Epithelial cell of proximal tubule (primary cell): Measurements from ENCODE around the gene MYH9. TPM values are rescaled to one million over a fixed set of nuclear protein-coding genes. Genes with fewer than 3 reads are reported as not detected.
"Not testable (repeated sequence)": the region's sequence is repeated elsewhere in the genome, so short reads cannot be mapped to it uniquely, and the experiment has no call there.

Source experiments
- DNase-seq: peaks from one replicate; pipeline ENCODE4 v3.0.0-alpha.2; 2011; ENCODE audit warnings: low read depth
- H3K4me3 ChIP-seq: 2 replicates; pipeline ENCODE4 v1.5.1; 2011; ENCODE audit warnings: low read depth, mild to moderate bottlenecking, low read length
- total RNA-seq: library from RNA; depleted of rRNA; stranded (reverse); fragments of >200 nt; gene quantifications from 2 replicates; pipeline ENCODE4 v1.2.3, GENCODE V29; 2015
- TF ChIP-seq, protein P1 (sequence below): conservative IDR thresholded peaks from 2 replicates; pipeline ENCODE4 v1.5.1; 2012; ENCODE audit warnings: low read depth, mild to moderate bottlenecking, low read length

MYH9 gene
- total RNA-seq, 1 donor from 2014 or later, result 896 TPM

DNA sequence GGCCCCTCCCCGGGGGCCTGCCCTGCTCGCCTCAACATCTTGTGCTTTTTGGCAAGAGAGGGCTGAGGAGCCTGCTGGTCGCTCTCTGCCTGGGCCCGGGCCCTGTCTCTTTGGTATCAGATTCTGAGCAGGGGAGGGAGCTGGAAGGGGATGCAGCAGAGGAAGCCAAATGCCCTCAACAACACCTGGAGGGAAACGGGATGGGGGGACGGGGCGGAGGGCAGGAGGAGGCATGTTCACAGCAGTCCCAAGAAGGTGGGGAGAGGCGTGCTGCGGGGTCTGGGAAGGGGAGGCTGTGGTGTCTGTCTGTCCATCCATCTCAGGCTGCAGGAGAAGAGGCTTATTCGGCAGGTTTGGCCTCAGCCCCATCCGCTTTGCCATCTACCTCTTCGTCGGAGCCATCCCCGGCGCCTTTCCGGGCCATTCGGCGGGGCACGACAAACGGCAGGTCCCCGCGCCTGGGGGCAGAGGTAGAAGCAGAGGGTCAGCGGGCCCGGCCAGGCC lies 105.4 kb downstream of the MYH9 start:
- no peak overlapping the region for H3K4me3 ChIP-seq
- no peak for DNase-seq
- TF ChIP-seq, protein P1, sequence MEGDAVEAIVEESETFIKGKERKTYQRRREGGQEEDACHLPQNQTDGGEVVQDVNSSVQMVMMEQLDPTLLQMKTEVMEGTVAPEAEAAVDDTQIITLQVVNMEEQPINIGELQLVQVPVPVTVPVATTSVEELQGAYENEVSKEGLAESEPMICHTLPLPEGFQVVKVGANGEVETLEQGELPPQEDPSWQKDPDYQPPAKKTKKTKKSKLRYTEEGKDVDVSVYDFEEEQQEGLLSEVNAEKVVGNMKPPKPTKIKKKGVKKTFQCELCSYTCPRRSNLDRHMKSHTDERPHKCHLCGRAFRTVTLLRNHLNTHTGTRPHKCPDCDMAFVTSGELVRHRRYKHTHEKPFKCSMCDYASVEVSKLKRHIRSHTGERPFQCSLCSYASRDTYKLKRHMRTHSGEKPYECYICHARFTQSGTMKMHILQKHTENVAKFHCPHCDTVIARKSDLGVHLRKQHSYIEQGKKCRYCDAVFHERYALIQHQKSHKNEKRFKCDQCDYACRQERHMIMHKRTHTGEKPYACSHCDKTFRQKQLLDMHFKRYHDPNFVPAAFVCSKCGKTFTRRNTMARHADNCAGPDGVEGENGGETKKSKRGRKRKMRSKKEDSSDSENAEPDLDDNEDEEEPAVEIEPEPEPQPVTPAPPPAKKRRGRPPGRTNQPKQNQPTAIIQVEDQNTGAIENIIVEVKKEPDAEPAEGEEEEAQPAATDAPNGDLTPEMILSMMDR, result no peak

DNA sequence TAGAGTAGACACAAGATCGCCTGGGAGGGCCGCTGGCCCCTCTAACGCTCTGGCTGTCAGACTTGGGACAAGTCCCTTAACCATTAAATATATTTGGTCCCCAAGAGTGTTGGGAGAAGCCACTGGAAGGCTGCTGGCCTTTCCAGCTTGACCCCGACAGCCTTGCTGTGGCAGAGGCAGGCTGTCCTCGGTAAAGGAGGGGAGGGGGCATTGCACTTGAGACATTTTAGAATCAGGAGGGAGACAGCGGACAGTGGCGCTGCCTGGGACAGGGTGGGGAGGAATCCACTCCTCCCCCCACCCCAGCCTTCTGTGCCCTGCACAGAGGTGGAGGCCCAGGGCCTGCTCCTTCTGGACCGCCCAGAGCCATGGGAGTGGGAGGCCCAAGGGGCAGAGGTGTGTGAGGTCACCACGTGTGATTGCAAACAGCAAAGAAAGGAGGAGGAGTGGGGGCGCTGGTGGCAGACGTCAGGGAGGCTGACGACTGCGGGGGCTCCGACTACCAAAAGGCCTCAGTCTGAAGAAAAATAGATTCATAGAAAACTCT lies 105.9 kb downstream of the MYH9 start:
- DNase-seq, result no peak
- TF ChIP-seq, protein P1, result no peak
- no peak overlapping the region for H3K4me3 ChIP-seq

DNA sequence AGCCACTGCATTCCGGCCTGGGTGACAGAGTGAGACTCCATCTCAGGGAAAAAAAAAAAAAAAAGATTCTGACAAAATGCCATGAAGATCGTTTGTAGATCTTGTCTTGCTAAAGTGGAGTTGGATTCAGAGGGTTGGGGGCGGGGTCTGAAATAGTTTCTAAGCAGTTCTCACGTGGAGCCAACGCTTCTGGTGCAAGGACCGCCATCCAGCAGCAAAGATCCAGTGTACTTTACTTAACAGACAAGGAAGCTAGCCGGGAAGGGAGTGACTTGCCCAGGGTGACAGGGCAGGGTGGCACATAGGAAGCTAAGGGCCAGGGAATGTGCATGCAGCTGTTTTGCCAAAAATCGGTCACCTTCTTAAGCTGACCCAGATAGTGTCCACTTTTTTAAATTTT lies 107.4 kb downstream of the MYH9 start:
- TF ChIP-seq, protein P1, result no peak
- H3K4me3 ChIP-seq, result no peak overlapping the region
- DNase-seq, result no peak

DNA sequence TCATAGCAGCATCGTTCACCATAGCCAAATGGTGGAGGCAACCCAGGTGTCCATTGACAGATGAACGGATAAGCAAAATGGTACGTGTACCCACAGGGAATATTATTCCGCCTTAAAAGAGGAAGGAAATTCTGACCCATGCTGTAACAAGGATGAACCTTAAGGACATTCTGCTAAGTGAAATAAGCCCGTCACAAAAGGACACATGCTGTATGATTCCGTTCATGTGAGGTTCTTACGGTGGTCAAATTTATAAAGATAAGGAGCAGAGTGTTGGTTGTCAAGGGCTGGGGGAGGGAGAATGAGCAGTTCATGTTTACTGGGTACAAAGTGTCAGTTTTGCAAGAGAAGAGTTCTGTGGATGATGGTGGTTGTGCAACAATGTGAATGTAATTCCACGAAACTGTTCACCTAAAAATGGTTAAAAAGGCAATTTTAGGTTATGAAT lies 108.5 kb downstream of the MYH9 start:
- H3K4me3 ChIP-seq, result no peak overlapping the region
- DNase-seq, result no peak
- TF ChIP-seq, protein P1, result no peak

DNA sequence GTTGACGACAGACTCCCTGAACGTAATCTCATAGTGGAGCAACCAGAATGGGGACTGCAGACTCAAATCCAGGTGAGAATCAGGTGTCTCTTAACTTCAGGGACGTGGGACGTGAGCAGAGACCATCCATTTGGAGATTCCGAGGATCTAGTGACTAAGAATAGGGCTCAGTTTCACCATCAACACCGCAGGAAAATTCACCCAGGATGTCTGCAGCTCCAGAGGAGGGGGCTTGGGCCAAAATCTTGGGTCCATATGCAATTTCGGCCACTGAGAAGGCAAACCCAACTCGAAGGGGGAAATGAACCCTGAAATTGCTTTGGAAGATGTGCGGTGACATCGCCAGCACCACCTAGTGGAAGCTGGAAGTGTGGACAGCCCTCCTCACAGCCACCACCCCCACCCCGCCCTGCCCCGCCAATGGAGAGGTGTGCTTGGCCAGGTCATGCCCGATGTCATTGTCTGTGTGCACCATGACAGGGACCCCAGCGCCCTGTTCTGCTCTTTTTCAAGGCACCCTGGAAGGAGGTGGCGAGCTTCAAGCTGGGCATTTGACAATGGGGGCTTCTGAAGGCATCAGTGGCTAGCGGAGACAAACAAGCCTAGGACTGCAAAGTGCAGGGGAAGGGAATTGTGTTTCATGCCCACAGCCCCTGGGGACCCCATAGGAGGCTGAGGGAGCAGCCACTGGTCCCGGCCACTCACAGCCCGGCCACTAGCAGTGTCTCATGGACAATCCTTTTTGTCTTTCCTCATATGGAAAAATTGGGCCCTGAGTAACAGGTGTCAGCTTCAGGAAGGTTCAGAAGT lies 110.1 kb downstream of the MYH9 start:
- TF ChIP-seq, protein P1, result peak; percentile 73
- H3K4me3 ChIP-seq, result no peak overlapping the region
- DNase-seq, result no peak

DNA sequence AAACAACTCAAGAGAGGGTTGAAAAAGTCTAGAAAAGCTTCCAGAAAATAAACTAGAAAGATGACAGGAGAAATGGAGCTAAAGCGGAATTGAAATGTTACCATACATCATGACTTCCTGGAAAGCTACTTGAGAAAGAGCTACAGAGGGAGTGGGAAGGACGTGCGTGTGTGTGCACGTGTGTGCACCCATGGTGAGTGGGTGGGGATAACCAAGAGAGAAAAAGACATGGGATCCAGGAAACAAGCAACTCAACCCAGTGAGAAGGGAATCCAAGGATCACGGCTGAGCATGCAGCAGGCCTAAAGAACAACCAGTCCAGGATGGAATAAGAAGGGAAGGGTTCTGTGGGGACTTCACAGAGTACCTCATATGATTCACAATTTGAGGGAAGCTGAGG lies 113.2 kb downstream of the MYH9 start:
- H3K4me3 ChIP-seq, result no peak overlapping the region
- TF ChIP-seq, protein P1, result no peak
- DNase-seq, result no peak

DNA sequence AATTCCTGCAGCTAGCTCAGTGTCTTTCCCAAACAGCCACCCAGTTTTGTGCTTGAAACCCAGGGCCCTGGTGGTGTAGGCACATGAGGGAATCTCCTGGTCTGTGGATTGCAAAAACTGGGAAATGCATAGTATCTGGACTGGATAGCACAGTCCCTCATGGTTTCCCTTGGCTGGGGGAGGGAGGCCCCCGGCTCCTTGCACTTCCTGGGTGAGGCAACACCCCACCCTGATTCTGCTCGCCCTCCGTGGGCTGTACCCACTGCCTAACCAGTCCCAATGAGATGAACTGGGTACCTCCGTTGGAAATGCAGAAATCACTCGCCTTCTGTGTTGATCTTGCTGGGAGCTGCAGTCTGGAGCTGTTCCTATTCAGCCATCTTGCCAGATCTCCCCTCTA lies 115.8 kb downstream of the MYH9 start:
- not testable (repeated sequence) for H3K4me3 ChIP-seq, DNase-seq

DNA sequence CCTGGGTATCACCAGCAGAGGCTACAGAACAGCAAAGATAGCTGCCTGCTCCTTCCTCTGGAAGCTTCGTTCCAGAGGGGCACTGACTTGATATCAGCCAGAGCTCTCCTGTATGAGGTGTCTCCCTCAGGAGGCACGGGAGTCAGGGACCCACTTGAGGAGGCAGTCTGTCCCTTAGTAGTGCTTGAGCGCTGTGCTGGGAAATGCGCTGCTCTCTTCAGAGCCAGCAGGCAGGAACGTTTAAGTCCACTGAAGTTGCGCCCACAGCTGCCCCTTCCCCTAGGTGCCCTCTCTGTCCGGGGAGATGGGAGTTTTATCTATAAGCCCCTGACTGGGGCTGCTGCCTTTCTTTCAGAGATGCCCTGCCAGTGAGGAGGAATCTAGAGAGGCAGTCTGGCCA lies 116.5 kb downstream of the MYH9 start:
- not testable (repeated sequence) for H3K4me3 ChIP-seq

More for the DNA sequence above, 116.5 kb downstream of the MYH9 start:
- not testable (repeated sequence) for DNase-seq
